KMS-11 (cell line): ENCODE measurements around the gene GOSR2.

Experiments used
- H2AFZ ChIP-seq: fragments of 200-600 bp; sonication (generic); 2 replicates; pipeline ENCODE4 v1.6.1; 2016; ENCODE audit warnings: antibody characterized with exemption, mixed run types, low read depth
- H3K27ac ChIP-seq: fragments of 200-600 bp; sonication (generic); 2 replicates; pipeline ENCODE4 v1.6.1; 2016; ENCODE audit warnings: mild to moderate bottlenecking, mixed run types
- H3K27me3 ChIP-seq: fragments of 200-600 bp; sonication (generic); 2 replicates; pipeline ENCODE4 v1.6.1; 2017; ENCODE audit warnings: mild to moderate bottlenecking, low read depth, mixed run types, moderate library complexity; ENCODE audit not compliant: insufficient read depth
- H3K36me3 ChIP-seq: fragments of 200-600 bp; sonication (generic); 2 replicates; pipeline ENCODE4 v1.6.1; 2017; ENCODE audit warnings: mild to moderate bottlenecking, mixed run types; ENCODE audit not compliant: insufficient read depth
- H3K4me1 ChIP-seq: fragments of 200-600 bp; sonication (generic); 2 replicates; pipeline ENCODE4 v1.6.1; 2016; ENCODE audit warnings: mild to moderate bottlenecking, low read depth, mixed run types; ENCODE audit not compliant: poor library complexity, severe bottlenecking
- H3K4me2 ChIP-seq: fragments of 200-600 bp; sonication (generic); 2 replicates; pipeline ENCODE4 v1.7.0; 2016; ENCODE audit warnings: mild to moderate bottlenecking, mixed run types
- H3K4me3 ChIP-seq: fragments of 200-600 bp; sonication (generic); IDR thresholded peaks from 2 replicates; pipeline ENCODE4 v1.6.1; 2017; ENCODE audit warnings: low read depth, low read length, mixed read lengths; ENCODE audit not compliant: insufficient read depth
- H3K79me2 ChIP-seq: fragments of 200-600 bp; sonication (generic); 2 replicates; pipeline ENCODE4 v1.6.1; 2016; ENCODE audit warnings: low read depth, mixed run types; ENCODE audit not compliant: insufficient read depth
- H3K9ac ChIP-seq: fragments of 200-600 bp; sonication (generic); 2 replicates; pipeline ENCODE4 v1.6.1; 2016; ENCODE audit warnings: mild to moderate bottlenecking, mixed run types
- H4K20me1 ChIP-seq: fragments of 200-600 bp; sonication (generic); 2 replicates; pipeline ENCODE4 v1.6.1; 2016; ENCODE audit warnings: mild to moderate bottlenecking, mixed run types; ENCODE audit not compliant: insufficient read depth
- TF ChIP-seq, protein P1 (sequence below): fragments of 200-600 bp; sonication (generic); conservative IDR thresholded peaks from 2 replicates; pipeline ENCODE4 v1.6.1; 2017; ENCODE audit warnings: low read depth, mild to moderate bottlenecking, antibody characterized with exemption, low read length, moderate library complexity, mixed read lengths

GOSR2 gene

DNA sequence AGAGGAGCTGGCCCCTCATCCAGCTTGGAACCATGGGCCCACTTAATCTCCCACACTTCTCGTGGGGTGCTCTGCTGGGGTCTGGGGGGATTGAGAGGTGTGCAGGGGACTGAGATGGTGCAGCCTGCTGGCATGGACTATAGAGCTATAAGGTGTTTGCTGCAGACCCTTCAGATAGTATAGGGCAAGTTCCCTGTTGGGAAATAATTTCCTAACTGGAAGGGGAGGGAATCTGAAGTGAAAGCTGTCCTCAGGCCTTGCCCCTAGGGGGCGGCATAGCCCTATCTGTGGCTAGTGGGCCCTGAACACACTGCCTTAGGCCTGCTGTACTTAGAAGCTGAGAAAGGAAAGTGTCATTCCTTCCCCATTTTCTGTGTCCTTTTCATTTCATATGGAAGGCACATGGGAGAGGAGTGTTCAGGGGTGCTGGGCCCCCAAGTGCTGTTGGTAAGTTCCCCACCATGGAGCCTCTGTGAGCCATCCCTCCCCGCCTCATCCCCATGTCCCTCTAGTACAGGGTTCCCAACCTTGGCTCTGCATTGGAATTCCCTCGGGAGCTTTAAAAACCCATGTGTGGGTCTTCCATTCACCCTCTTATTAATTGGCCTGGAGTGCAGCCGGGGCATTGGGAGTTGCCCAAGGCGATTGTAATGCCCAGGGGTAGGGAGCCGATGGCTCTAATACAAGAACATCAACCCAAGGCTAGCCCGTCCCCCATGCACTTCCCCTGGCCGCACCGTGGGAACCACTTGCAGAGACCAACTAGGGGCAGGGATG, 19.7 kb downstream of the GOSR2 start:
- Histone ChIP-seq H3K4me3 (no peak overlapping the region), H3K9ac (no peak overlapping the region), H3K79me2 (no peaks in the 10 kb centered on the region), H3K27me3 (no peaks in the 10 kb centered on the region), H3K27ac (no peak overlapping the region), H3K36me3 (peaks cover 6% of the 10 kb centered on the region; the same call in 1 of the 2 replicates), H3K4me1 (peaks cover 19% of the 10 kb centered on the region), H3K4me2 (no peak overlapping the region), H2AFZ (no peak overlapping the region), H4K20me1 (no peaks in the 10 kb centered on the region)
- TF ChIP-seq, protein P1, sequence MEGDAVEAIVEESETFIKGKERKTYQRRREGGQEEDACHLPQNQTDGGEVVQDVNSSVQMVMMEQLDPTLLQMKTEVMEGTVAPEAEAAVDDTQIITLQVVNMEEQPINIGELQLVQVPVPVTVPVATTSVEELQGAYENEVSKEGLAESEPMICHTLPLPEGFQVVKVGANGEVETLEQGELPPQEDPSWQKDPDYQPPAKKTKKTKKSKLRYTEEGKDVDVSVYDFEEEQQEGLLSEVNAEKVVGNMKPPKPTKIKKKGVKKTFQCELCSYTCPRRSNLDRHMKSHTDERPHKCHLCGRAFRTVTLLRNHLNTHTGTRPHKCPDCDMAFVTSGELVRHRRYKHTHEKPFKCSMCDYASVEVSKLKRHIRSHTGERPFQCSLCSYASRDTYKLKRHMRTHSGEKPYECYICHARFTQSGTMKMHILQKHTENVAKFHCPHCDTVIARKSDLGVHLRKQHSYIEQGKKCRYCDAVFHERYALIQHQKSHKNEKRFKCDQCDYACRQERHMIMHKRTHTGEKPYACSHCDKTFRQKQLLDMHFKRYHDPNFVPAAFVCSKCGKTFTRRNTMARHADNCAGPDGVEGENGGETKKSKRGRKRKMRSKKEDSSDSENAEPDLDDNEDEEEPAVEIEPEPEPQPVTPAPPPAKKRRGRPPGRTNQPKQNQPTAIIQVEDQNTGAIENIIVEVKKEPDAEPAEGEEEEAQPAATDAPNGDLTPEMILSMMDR: peak; percentile 90

DNA sequence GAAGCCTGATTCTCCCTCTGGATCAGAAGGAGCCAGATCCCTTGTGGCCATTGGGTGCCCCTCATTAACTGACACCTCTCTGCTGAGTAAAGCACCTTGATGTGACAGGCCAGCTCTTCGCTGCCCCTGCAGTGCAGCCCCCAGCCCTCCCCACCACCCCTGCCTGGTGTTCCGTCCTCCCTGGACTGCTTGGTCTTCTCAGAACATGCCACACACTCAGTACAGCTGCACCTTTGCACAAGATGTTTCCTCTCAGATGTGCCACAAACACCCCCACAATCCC, 20.2 kb downstream of the GOSR2 start:
- Histone ChIP-seq H2AFZ (no peak overlapping the region), H3K4me2 (no peak overlapping the region), H3K79me2 (no peaks in the 10 kb centered on the region), H3K27me3 (no peaks in the 10 kb centered on the region), H3K9ac (no peak overlapping the region), H3K4me3 (no peak overlapping the region), H4K20me1 (no peaks in the 10 kb centered on the region), H3K27ac (no peak overlapping the region), H3K4me1 (peaks cover 19% of the 10 kb centered on the region), H3K36me3 (peaks cover 6% of the 10 kb centered on the region; the same call in 1 of the 2 replicates)
- TF ChIP-seq, protein P1: no peak

DNA sequence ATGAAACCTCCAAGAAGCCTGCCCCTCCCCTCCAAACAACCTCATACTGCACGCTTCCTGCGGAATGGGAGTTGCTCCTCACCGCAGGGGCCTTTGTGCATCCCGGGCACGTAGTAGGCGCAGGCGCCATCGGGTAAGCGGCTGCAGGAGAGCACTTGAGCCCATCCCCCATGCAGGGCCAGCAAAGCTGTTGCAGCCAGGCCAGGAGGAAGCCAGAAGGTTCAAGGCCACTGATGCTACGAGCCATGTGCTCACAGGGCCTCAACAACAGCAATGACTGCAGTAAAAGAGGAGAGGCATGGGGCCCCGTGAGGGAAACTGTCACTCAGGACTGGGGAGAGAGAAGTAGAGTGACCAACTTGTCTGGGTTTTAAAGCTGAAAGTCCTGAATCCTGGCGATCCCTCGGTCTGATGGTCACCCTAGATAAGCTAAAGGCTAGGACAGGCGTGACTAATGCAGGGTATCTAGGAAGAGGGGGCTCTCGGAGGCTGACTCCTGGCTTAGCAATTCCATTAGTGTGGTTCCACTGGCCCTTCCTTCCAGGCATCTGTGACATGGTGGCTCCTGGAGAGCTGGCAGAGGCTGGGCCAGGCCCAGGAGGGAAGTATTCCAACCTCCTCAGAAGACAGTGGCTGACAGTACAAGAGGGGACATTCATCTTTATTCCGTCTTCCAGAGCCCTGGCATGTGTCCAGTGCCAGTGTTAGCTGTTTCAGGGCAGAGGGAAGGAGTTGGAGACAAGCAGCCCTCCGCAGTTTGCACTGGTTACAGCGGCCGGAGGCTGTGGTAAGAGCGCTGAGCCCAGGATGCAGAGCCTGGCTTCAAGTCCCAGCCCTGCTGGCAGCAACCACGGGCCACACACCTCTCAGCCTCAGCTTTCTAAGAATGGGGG, 20.8 kb downstream of the GOSR2 start:
- H3K79me2 ChIP-seq: no peaks in the 10 kb centered on the region
- H3K36me3 ChIP-seq: peaks cover 2% of the 10 kb centered on the region; the same call in 1 of the 2 replicates
- H3K4me2 ChIP-seq: no peak overlapping the region
- H3K4me1 ChIP-seq: peaks cover 19% of the 10 kb centered on the region
- TF ChIP-seq, protein P1: no peak
- no peak overlapping the region for H3K4me3 ChIP-seq
- no peak overlapping the region for H3K9ac ChIP-seq
- no peak overlapping the region for H2AFZ ChIP-seq
- no peaks in the 10 kb centered on the region for H3K27me3 ChIP-seq
- no peaks in the 10 kb centered on the region for H4K20me1 ChIP-seq
- no peak overlapping the region for H3K27ac ChIP-seq

DNA sequence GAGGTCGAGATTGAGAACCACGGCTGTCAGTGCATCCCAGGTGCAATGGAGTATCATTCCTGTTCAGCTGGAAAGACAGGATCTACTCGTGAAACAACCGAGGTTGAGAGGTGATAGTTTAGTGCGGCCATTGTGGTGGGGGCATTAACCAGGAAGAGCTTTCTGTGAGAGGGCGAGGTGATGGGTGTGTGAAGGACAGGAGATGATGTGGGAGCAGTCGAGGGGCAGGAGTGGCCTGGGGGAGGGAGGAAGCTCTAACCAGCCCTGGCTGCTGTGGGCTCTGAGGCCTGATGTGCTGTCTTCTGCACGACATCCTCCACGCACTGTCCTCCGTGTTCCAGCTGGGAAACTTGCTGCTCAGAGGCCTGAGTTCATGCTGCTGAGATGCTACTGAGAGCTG, 22.0 kb downstream of the GOSR2 start:
- no peaks in the 10 kb centered on the region for H3K27me3 ChIP-seq
- H3K4me3 ChIP-seq: no peak overlapping the region
- no peak overlapping the region for H3K4me2 ChIP-seq

More for the DNA sequence above, 22.0 kb downstream of the GOSR2 start:
- no peak overlapping the region for H2AFZ ChIP-seq
- TF ChIP-seq, protein P1: no peak
- H3K36me3 ChIP-seq: no peaks in the 10 kb centered on the region
- H3K27ac ChIP-seq: no peak overlapping the region
- H3K79me2 ChIP-seq: no peaks in the 10 kb centered on the region
- H3K9ac ChIP-seq: no peak overlapping the region
- H4K20me1 ChIP-seq: no peaks in the 10 kb centered on the region
- peaks cover 13% of the 10 kb centered on the region for H3K4me1 ChIP-seq
